Hematopoietic multipotent progenitor cell (in vitro differentiated cells): ENCODE results near the gene PPARA. TPM values are rescaled to one million over a fixed set of nuclear protein-coding genes. Genes with fewer than 3 reads are reported as not detected.
"Not testable (repeated sequence)": the region's sequence is repeated elsewhere in the genome, so short reads cannot be mapped to it uniquely, and the experiment has no call there.

Source experiments
- DNase-seq, 3 donors: peaks; one replicate each; pipeline ENCODE4 v3.0.0-alpha.2; 2011 to 2015; ENCODE audit warnings: low read depth in 2 of 3, low spot score in 2 of 3
- total RNA-seq: library from RNA; depleted of rRNA; stranded (reverse); fragments of >200 nt; gene quantifications from one replicate; pipeline ENCODE4 v1.2.3, GENCODE V29; 2012

PPARA gene
- total RNA-seq, 1 donor = 12.7 TPM

DNA sequence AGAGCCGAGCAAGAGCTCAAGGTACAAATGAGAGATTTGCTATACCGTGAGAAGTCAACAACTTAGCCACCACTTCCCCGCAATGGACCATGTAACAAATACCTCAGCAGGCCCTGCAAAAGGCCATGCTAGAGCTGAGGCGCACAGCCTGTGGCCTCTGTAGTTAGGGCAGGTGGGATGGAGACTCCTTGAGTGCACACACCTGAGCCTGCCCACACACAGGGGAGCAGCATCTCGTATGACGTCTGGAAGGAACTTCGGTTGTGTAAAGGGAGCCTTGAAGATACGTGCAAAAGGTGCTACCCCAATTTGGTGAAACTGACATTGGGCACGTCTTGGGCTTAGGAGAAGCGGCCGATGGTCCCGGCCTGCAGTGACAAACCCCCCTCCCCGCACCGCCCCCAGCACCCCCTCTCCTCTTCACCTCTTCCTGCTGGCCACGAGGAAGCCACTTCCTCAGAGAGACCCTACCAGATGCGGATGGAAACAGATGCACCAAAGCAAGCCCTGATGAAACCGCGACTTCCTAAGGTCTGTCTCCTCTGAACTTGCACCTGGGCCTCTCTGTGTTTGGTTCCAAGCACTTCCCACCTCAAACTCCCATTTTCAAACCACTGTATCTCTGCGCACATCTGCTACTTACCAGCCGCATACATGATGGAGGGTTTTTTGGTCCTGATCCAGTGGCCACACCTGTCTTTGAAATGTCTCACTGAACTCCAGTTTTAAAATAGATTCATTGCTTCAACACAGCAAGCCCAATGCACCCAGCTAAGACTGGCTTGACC, 89.1 kb downstream of the PPARA start:
- peak in 2 of 3 donors; percentile 80 to 96 for DNase-seq

GRCh38 chr22:46240073-46240472, 89.7 kb downstream of the PPARA start:
- DNase-seq = no peak

- DNase-seq = no peak
Measured at GRCh38 chr22:46240506-46240905, 90.2 kb downstream of the PPARA start.

- no peak for DNase-seq
Measured at GRCh38 chr22:46240907-46241306, 90.6 kb downstream of the PPARA start.

DNA sequence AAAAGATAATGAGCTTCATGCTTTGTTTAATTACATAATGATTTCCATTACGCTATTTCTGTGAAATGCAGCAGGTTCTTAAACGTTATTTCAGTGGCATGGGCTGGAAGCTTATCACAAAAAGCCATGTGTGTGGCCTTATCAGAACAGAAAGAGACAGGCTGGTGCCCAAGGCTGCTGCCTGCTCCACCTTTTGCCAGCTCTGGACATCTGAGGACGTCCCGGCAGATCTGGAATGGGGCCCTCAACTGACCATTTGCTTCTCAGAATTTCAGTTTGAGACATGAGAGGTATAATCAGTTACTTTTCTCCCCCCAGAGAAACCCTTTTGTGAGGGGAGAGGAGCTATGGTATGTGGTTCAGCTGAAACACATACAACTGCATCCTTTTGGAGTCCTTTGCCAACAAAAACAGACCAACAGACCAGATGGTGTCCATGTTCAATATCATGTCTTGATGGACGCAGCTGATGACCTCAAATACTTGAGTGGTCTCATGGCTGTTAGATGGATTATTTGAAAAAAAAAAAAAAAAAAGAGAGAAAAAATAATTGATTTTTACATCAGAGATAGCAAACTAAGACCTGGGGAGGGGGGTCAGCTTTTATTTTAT, 91.2 kb downstream of the PPARA start:
- DNase-seq = peak in 1 of 3 donors; percentile 37

- DNase-seq = no peak
Measured at GRCh38 chr22:46242076-46242475, 91.8 kb downstream of the PPARA start.

DNA sequence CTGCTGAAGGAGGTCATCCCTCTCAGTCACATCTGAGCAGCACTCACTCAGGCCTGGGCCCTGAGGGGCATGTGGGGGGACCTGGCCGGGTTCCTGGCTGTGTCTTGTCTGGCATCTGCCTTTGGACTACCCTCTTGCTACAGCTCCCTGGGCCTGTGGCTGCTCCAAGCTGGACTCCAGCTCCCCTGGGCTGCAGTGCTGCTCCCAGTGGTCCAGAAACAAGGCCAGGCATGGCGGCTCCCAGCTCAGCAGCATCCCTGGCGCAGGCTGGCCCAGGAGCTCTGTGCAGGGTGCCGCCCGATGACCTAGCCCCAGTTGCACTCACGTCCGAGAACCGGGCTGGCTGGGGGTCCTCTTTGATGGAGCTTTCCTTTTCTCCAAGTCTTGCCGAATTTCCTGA, 94.4 kb downstream of the PPARA start:
- no peak for DNase-seq

- DNase-seq = no peak
Measured at GRCh38 chr22:46245511-46245910, 95.2 kb downstream of the PPARA start.

DNA sequence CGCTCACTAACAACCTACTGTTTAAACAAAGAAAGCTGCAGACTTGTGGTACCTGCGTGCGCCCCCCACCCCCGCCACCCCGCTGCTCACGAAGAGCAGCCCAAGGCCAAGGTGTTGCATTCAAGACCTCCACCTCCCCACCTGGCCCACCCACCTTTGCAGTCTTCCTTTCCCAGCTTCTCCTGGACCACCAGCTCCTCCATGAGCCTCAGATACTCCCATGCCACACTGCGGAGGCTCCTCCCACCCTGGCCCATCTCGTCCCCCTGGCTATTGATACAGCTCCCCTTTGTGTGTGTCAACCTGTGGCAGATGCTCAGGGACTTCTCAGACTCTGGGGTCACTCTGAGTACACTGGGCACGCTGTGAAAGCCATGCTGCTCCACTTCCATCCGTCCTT, 95.9 kb downstream of the PPARA start:
- DNase-seq = no peak

- no peak for DNase-seq
Measured at GRCh38 chr22:46247443-46247975, 97.2 kb downstream of the PPARA start.

- peak; percentile 77 to 89 (median 85) for DNase-seq
Measured at GRCh38 chr22:46250035-46250782, 99.9 kb downstream of the PPARA start, which contains the start of gene CDPF1. CDPF1 (minus strand) TSS chr22:46250293; CDS start chr22:46248284, 2,009 bp downstream.

DNA sequence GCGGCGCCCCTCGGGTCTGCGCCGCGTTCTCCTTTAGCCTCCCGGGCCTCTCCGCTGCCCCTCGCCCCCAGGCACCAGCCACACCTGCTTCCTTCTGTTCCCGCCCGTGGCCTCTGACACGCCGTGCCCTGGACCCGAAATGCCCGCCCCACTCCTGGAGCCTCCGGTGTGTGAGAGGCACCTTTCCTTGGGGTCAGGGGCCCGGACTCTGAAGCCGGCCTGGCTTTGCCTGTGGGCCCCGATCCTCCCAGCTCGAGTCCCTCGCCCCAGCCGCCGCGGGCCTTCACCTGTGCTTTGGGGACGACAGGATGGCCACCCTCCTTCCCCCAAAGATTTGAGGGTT, 100.4 kb downstream of the PPARA start:
- no peak for DNase-seq

- DNase-seq = no peak
Measured at GRCh38 chr22:46251266-46251665, 100.9 kb downstream of the PPARA start.

- no peak for DNase-seq
Measured at GRCh38 chr22:46251816-46252380, 101.6 kb downstream of the PPARA start.

DNA sequence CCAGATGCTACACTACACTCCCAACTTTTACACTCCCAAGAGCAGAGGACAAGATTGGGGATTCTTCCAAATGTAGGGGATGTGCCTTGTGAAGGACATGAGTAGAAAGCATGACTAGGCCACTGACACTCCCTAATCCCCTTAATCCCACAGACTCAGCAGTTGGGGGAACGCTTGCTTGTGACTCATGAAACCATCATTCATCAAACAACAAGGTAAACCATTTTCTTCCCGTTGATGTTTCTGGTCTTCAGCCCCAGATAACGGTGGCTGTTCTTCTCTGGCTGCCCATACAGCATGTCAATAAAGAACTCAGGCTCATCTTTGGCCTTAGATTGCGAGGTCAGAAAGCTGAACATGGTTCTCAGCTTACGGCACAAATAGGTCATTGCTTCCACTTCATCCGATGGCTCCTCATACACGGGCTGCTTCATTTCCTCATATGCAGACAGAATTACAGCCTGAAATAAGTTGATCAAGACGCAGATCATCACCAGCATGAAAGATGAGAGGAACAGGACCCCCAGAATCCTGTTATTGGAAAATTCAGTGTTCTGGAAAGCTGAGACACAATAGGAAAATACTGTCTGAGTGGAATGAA, 106.1 kb downstream of the PPARA start:
- DNase-seq = no peak

DNA sequence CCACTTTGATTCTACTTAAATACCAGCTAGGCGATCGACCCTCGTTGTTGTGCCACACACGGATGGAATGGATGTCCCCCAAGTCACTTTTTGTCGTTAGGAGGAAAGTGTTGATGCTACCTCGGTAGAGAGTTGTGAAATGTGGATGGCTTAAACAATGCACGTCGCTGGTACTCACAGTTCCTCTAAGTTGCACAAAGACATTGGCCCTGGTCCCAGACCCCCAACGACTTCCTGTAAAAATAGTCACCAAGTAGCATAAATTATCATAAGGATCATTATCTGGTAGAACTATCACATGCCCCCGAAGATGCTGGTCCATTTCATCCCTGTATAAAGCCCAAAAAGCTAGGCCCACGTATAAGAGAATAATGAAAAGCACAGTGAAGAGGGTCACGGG, 109.0 kb downstream of the PPARA start:
- peak in 1 of 3 donors; percentile 56 for DNase-seq

DNA sequence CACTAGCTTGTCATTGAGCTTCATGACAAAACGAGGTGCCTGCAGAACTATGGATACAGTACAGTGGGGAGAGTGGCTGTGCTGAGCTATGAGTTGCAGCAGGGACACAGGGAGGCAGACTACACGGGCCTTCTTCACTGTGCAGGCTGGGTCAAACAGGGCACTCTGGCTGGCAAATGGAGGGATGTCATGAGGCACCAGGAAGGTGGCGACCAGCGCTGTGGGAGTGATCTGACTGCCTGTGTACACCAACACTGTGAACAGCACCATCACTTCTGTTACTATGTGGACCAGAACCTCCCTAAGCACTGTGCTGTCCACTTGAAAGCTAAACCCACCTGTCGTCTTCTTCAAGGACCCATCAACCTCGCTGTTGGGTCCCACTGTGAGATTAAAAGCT, 109.7 kb downstream of the PPARA start:
- no peak for DNase-seq

- DNase-seq = peak in 2 of 3 donors; percentile 75 to 79
Measured at GRCh38 chr22:46262449-46263215, 112.3 kb downstream of the PPARA start.

DNA sequence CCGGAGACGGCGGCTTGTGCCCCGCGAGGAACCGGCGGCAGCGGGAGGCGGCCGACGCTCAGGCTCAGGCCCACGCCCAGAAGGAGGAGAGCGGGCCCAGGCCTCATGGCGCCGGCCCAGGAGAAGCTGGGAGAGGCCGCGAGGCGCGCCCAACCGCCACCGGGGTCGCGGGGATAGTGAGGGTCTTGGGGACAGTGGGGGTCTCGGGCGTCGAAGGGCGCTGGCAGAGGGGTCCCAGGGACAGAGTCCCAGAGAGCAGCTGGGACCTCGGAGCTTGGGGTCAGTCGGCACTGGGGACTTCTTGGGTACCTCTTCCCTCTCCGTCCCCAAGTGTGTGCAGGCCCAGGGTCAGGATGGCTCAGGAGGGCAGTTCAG, 112.9 kb downstream of the PPARA start, which contains the start of gene PKDREJ:
Gene PKDREJ (minus strand): TSS at position 128 of the 375 bp plus-strand sequence. CDS start 21 bp downstream, at position 107.
- DNase-seq = no peak

GRCh38 chr22:46264520-46264919, 114.2 kb downstream of the PPARA start:
- DNase-seq = not testable (repeated sequence)
